Stimulated activated CD8-positive, alpha-beta memory T cell treated with anti-CD3 and anti-CD28 coated beads, Interleukin-15, amount 100 ng/mL, for 48 hours (primary cell): ENCODE results near the gene FAM163B.
"Not testable (repeated sequence)": the region's sequence is repeated elsewhere in the genome, so short reads cannot be mapped to it uniquely, and the experiment has no call there.

Experiments
- DNase-seq, 2 donors: peaks; one replicate each; pipeline ENCODE4 v3.0.0-alpha.2; 2020; ENCODE audit warnings: low read depth in 2 of 2

Gene FAM163B

DNA sequence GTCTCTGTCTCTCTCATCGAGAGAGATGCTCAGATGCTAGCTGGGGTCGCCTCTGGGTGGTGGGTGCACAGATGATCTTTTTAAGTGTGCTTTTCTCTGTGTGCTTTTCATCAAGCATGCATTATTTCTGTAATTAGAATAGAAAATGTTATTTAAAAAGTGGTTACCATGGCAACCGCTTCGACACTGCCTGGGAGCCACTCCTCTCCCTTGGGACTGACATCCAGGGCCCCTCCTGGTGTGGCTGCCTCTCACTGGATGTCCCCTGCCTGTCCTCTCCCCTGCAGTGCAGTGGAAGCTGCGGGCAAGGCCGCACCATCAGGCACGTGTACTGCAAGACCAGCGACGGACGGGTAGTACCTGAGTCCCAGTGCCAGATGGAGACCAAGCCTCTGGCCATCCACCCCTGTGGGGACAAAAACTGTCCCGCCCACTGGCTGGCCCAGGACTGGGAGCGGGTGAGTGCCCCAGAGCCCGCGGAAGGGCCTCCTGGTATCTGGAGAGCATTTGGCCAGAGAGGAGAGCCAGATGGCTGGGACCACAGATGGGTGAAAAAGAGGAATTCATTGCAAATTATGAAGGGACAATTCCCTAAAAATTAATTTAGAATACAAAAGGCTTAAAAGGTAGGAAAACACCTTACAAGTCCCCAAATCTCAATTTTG lies 39.9 kb downstream of the FAM163B start:
- DNase-seq = no peak

DNA sequence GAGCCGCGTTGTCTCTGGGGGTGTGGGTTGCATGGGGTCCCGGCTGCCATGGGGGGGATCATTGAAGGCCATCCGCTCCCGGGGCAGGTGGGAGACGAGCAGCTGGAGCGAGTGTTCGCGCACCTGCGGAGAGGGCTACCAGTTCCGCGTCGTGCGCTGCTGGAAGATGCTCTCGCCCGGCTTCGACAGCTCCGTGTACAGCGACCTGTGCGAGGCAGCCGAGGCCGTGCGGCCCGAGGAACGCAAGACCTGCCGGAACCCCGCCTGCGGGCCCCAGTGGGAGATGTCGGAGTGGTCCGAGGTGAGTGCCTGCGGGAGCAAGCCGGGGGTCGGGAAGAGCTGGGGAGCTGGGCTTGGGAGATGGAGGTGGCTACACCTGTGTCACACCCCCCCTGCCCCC lies 41.0 kb downstream of the FAM163B start:
- DNase-seq = no peak

DNA sequence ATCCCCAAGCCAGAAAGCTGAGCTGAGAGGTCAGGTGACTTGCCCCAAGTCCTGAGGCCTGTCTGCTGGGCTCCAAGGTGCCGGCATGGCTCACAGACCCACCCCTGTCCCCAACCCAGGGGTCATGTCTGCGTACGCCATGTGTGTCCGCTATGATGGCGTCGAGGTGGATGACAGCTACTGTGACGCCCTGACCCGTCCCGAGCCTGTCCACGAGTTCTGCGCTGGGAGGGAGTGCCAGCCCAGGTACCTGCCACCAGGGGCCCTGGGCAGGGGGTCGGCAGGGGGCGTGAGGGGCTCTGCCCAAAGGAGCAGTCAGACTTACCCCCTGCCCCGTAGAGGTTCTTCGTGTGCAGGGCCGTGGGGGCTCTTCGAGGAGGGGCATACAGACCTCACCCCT lies 42.4 kb downstream of the FAM163B start:
- DNase-seq = no peak

DNA sequence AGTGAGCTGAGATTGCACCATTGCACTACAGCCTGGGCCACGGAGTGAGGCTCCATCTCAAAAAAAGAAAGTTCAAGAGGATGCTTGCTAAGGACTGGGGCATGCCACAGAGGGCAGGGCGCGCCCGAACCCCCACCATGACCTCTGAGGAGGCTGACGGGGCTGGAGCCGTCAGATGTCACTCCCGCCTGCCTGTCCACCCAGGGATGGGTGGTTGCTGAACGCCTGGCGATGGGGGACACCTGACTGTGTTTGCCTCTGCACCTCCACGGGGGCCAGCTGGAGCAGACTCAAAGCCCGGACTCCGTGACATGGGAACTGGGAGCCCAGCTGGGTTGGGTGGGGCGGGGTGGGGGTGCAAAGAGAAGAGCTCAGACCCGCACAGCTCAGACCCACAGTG lies 42.8 kb downstream of the FAM163B start:
- no peak for DNase-seq

DNA sequence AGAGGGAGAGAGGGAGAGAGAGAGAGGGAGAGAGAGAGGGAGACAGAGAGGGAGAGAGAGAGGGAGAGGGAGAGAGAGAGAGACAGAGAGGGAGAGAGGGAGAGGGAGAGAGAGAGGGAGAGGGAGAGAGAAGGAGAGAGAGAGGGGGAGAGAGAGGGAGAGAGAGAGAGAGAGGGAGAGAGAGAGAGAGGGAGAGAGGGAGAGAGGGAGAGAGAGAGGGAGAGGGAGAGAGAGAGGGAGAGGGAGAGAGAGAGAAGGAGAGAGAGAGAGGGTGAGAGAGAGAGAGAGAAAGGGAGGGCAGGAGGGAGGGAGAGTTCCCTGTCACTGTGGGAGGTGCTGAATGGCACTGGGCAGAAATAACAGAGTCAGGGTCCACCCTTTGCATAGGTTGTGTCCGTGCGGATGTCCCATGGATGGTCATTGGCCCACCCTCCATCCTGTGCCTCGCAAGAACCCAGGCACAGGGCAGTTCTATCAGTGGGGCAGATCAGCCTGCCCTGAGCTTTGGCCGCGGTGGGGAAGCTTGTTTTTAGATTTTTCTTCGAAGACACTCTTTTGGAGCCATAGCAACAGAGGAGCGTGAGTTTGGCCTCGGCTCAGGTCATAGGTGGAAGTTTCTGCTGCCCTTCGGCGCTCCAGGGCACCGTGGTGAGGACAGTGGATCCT lies 44.6 kb downstream of the FAM163B start:
- DNase-seq = no peak

DNA sequence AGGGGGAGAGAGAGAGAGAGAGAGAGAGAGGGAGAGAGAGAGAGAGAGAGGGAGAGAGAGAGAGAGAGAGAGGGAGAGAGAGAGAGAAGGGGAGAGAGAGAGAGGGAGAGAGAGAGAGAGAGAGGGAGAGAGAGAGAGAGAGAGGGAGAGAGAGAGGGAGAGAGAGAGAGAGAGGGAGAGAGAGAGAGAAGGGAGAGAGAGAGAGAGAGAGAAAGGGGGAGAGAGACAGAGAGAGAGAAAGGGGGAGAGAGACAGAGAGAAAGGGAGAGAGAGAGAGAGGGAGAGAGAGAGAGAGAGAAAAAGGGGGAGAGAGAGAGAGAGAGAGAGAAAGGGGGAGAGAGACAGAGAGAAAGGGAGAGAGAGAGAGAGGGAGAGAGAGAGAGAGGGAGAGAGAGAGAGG lies 45.4 kb downstream of the FAM163B start:
- DNase-seq = not testable (repeated sequence)

DNA sequence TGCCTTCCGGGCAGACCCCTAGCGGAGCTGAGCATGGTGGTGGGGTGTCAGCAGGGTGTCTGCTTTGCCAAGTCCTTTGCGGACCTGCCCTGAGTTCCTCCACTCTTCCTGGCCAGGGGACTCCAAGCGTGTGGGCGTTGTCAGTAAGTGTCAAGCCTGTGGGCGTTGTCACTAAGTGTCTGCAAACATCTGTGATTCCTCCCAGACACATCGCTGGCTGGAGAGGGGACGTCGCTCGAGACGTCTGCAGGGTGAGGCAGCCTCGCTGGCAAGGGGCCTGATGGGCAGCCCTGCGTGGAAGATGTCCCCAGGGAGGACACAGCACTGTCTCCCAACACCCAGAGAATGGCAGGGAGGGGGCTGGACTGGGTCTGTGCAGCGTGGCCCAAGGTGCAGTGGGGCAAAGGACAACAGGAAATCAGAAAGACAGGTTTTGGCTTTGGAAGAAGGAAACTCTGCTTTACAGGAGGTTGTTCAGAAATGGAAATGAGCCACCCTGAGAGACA lies 45.8 kb downstream of the FAM163B start:
- DNase-seq = no peak

DNA sequence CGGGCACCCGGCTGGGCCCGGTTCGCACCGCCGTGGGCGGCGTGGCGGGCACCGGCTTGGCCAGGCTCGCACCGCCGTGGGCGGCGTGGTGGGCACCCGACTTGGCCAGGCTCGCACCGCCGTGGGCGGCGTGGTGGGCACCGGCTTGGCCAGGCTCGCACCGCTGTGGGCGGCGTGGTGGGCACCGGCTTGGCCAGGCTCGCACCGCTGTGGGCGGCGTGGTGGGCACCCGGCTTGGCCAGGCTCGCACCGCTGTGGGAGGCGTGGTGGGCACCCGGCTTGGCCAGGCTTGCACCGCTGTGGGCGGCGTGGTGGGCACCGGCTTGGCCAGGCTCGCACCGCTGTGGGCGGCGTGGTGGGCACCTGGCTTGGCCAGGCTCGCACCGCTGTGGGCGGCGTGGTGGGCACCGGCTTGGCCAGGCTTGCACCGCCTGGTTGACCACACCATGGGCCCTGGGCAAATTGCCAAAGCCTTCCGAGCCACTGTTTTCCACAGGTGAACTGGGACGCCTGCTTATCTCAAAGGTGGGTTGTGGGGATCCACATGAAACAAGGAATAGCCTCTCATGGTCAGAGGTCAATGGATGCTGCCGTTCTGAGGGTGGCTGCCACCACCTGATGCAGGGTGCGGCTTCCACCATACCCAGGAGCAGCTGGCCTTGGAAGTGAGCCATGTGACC lies 46.4 kb downstream of the FAM163B start:
- DNase-seq = no peak

DNA sequence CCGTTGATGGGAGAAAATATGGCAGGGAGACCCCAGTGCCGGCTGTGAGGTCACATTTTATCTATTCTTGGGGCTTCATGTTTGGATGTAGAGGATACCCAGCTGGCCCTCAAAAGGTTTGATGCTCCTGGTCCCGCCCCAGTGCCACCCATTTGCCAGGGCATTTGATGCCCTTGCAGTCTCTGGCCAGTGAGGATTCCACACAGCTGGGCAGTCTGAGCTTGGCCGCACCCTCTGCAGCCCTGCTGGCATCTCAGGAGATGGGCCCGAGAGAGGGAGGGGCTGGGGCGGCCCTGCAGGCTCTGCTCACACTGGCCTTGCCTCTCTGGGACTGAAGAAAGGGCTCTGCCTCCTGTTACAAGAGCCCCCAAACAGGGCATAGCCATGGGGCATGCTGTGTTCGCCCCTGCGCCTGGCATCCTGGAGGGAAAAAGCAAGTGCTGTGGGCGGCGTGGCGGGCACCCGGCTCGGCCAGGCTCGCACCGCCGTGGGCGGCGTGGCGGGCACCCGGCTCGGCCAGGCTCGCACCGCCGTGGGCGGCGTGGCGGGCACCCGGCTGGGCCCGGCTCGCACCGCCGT lies 47.1 kb downstream of the FAM163B start:
- no peak for DNase-seq

DNA sequence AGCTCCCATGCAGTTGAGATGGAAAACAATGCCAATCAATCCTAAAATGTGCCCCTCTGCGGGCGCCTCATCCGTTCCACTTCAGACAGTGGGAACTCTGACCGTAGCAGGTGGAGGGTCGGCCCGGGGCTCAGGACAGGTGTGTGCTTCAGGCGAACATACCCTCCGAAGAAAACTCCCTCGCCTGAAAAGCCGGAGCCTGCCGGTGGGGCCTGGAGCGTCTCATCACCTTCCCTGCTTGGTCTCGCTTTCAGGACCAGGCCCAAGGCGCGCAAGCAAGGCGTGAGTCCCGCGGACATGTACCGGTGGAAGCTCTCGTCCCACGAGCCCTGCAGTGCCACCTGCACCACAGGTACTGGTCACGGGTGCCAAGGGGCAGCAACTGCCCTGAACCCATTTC lies 48.2 kb downstream of the FAM163B start:
- DNase-seq = no peak

DNA sequence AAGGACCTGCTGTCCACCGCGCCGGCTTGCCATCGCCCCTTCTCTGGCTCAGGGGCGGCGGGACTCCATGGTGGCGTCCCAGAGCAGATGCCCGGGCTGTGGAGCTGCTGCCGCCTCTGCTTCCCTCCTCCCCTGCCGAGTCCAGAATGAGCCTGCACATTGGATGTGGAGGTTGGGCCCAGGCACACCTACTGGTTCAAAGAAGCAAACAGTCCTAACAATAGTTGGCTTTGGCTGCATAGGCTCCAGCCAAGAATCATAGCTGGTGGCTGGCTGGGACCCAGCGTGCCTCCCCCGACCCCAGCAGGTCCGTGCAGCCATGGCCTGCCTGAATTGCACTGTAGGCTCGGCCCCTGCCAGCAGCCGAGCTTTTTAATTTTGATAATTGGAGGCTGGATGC lies 48.9 kb downstream of the FAM163B start:
- no peak for DNase-seq

DNA sequence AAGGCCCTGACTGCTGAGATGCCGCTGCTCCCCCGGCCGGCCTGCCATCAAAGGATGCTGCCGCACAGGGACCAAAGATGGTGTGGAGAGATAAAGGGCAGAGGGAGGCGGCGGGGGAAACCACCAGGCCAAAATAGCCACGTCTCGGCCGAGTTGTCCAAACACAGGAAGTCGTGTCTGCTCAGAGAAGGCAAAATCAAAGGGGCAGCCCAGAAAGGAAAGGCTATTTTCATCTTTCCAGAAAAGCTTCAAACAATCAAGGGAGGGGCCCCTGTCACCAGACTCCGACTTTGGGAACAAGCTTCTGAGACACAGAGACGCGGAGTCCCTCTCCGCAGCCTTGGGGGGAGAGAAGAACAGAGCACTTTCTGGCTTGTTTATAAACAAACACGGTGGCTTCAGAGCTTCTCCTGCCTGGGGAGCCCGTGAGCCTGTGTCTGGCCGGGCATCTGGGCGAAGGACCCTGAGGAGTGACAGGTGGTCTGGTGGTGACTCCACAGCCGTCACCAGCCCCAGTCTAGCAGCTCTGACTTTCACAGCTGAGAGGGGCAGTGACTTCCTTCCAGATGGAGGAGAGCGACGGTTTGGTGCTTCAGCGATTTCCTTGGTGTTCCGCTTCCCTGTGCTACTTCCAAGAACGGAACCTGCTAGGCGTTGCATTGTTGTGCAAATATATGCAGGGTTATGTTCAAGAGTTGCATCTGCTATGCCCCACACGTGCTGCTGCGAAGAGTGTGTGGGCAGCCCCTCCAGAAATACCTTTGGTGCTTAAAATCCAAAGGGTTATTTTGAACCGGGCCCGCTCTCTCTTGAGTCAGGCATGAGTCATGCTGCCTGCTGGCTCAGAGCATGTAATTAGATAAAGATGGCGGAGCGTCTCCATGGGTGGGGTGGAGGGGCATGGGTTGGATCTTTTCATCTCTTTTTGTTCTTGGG lies 50.7 kb downstream of the FAM163B start:
- DNase-seq = peak in 1 of 2 donors; percentile 21

DNA sequence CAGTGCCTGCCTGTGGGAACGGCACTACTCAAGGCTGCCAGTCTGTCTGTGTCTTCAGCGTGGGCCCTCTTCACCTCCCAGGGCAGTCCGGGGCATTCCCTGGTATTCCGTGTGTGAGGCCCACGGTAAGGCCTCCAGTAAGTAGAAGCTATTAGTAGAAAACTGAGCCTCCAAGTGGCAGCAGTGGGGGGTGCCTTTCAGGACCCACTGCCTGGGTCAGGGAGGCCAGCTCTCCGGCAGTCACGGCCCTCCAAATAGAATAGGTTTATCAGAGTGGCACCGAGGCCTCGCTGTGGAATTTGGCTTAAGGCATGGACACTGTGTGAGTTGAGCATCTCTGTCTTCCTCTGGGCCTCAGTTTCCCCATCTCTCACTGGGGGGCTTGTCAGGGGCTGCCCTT lies 51.6 kb downstream of the FAM163B start:
- DNase-seq = no peak

DNA sequence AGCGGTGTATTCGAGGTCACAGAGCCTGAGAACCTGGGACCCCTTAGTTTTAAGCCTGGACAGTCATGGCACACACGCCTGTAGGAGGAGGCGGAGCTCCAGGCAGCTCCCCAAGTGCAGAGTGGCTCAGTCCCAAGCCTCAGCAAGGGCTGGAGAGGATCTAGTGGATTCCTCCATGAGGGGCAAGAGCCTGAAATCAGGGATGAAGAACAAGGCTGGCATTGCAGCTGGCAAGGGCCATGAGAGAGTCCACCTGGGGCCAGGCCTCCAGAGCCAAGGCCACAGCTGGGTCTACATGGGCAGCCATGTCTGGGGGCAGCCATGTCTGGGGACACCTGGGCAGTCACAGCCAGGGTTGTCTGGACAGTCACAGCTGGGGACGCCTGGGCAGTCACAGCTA lies 52.8 kb downstream of the FAM163B start:
- DNase-seq = no peak

DNA sequence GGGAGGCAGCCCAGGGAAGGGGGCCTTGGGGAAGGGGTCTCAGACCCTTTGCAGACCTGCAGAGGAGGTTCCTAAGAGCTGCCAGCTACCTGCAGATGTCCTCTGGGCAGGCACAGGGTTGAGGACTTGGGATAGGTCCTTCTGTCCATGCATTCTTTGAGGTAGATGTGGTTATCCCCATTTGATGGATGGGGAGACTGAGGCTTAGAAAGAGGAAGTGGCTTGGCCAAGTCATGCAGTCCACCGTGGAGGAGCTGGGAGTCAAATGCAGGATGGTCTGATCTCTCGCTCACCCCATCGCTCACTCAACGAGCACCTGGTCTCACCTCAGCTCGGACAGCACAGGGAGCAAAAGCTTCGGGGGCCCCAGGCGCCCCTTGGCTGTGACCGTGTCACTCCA lies 54.5 kb downstream of the FAM163B start:
- no peak for DNase-seq

DNA sequence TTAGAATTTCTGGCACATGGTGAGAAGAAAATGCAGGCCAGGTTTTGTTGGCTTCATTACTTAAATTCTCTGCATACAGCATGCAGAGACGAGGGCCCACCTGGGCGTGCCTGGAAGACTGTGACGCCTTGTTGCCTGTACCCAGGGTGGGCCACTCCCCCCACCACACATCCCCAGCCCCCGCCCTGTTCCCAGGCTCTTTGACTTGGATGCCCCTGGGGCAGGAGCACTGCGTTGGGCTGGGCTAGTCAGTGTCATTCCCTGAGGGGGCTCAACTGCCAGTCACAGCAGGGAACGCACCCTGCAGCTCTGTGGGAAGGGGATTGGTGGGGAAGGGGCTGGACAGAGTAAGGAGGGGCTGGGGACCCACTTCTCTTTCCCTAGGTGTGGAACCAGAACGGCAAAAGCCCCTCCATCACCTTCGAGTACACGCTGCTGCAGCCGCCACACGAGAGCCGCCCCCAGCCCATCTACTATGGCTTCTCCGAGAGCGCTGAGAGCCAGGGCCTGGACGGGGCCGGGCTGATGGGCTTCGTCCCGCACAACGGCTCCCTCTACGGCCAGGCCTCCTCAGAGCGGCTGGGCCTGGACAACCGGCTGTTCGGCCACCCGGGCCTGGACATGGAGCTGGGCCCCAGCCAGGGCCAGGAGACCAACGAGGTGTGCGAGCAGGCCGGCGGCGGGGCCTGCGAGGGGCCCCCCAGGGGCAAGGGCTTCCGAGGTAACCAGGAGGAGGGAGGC lies 55.0 kb downstream of the FAM163B start:
- DNase-seq = no peak

DNA sequence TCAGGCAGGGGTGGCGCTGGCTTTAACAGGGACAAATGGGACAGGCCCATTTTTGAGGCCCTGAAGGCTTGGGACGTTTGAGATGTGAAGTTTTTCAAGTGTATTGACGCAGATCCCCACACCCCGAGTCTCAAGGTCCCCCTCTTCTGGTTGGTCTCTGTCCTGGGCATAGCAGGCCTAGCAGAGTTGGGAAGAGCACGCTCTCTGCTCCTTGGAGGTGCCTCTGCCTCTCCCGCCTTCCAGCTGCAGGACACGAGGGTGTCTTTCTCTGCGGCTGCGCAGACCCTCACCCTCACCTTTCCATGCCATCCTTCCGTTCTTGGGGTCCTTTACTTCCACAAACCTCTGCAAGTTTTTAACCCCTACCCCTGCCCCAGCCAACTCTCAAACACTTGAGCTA lies 56.1 kb downstream of the FAM163B start:
- DNase-seq = no peak

DNA sequence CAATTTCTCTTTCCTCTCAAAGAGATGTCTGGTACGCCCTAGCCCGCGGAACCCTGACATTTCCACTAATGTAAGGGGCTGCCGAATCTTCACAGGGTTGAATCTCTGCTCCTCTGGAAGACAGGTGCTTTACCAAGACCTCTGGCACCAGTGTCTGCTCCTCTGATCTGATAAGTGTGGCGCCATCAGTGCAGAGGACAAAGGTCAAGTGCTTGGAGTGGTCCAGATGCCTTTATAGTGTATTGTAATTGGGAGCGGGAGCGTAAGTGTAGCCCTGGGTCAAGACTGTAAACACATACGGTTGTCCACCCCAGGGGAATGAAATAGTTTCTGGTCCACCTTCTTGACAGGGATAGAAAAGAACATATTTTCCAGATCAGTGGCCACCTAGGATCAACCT lies 57.0 kb downstream of the FAM163B start:
- DNase-seq = no peak

DNA sequence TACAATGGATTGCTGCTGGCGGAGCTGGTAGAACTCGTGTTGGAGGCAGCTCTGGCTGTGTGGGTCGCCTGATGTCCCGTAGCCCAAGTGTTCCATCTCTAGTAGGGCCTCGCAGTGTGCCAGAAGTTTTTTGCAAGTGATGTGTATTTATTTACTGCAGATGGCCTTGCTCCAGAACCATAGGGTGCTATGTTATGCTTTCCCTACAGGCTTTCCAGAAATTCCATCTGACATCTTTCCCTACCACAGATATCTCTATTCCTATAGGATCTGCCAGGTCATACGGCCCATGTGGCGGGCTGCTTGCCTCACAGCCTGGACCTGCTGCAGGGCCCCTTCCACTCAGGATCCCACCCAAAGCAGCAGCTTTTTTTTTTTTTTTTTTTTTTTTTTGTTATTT lies 57.7 kb downstream of the FAM163B start:
- no peak for DNase-seq

DNA sequence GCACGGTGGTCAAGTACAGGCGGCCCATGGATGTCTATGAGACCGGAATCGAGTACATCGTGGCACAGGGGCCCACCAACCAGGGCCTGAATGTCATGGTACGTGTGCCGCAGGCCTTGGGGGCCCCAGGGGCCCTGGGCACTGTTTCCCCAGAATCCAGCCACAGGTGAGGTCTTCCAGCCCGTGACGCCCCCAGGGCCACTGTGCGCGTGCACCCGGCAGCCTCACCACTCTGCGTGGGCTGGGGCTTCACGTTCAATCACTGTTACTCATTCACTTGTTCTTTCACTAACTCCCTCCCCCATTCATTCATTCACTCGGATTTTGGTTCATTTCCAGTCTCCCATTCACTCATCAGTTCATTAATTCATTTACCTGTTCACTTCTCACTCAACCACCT lies 62.1 kb downstream of the FAM163B start:
- DNase-seq = no peak

DNA sequence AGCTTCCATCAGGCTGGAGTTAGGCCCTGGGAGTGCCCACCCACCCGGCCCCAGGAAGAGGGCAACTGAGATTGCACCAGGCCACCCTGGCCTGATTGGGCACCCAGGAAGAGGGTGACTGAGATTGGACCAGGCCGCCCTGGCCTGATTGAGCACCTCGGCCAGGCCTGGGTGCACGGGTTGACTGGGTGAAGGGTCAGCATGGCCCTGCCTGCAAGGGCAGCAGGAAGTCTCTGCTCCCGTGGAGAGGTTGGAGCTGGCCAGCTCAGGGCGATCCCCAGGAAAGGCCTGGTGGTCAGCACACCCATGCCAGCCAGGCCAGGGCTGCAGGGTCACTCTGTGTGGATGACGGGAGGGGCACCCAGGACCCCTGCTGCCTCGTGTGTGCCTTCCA lies 62.9 kb downstream of the FAM163B start:
- DNase-seq = no peak
